ENCODE data around the gene MEIKIN. TPM values are rescaled to one million over a fixed set of nuclear protein-coding genes. Genes with fewer than 3 reads are reported as not detected.

Gene MEIKIN
- polyA plus RNA-seq, 3 donors, result 0.16 to 1.6 (median 1.6) TPM

- no peak overlapping the region for H2AFZ ChIP-seq (ENCODE audit: insufficient read depth, low read depth, low read length, poor library complexity, severe bottlenecking)
- H3K4me3 ChIP-seq (replicated peaks in 1 of 3; ENCODE audit: low read depth in 2 of 3, low read length in 3 of 3), result no peak overlapping the region
- peaks cover 8 to 13% of the 10 kb centered on the region in 2 donors for H3K36me3 Mint-ChIP-seq
- peaks cover 0 to 1% (median 0%) of the 10 kb centered on the region in 3 donors for H3K27me3 Mint-ChIP-seq (ENCODE audit: low read depth in 3 of 3)
- no peak for TF ChIP-seq CTCF (IDR thresholded peaks at IDR 0.05)
- peak overlapping the region in 1 of 2 donors; percentile 1 for H3K27ac ChIP-seq (ENCODE audit: low read depth in 1 of 2, low read length in 2 of 2)
- H3K4me3 Mint-ChIP-seq, result no peak overlapping the region
- peaks cover 100% of the 10 kb centered on the region for H4K20me1 ChIP-seq (ENCODE audit: insufficient read depth, low read length)
- H3K9me3 Mint-ChIP-seq, result peaks cover 0 to 2% (median 0%) of the 10 kb centered on the region in 7 donors
- peaks cover 18% of the 10 kb centered on the region for H3K4me1 Mint-ChIP-seq
- intact Hi-C loops (cut with micrococcal nuclease), result no loop called here
- peaks cover 0 to under 1% of the 10 kb centered on the region in 2 donors for H3K9me3 ChIP-seq (replicated peaks in 1 of 2; ENCODE audit: control insufficient read depth in 1 of 2, insufficient read depth in 1 of 2, low read length in 2 of 2)
- H3K9ac ChIP-seq (ENCODE audit: insufficient read depth, low read length, poor library complexity, severe bottlenecking), result no peak overlapping the region
- H3K27me3 ChIP-seq (ENCODE audit: control insufficient read depth in 2 of 2, insufficient read depth in 2 of 2, low read length in 2 of 2), result no peaks in the 10 kb centered on the region
- no peak for DNase-seq
- peaks cover 0 to 9% of the 10 kb centered on the region in 2 donors for H3K4me1 ChIP-seq (ENCODE audit: control insufficient read depth in 1 of 2, insufficient read depth in 2 of 2, low read length in 2 of 2)
- WGBS (ENCODE audit: insufficient coverage), result 67% methylated on average over 1 of the region's 1 CpG
- peaks cover 100% of the 10 kb centered on the region for H3K79me2 ChIP-seq (ENCODE audit: insufficient read depth, low read length)
- peaks cover 2 to 4% of the 10 kb centered on the region in 2 donors for H3K36me3 ChIP-seq (replicated peaks in 1 of 2; ENCODE audit: control insufficient read depth in 1 of 2, insufficient read depth in 2 of 2, low read length in 2 of 2)
- no peak overlapping the region for H3K4me2 ChIP-seq (replicated peaks; ENCODE audit: extremely low read depth, low read length, poor library complexity, severe bottlenecking)
- peak overlapping the region in 2 of 7 donors; percentile 28 to 57 for H3K27ac Mint-ChIP-seq
Measured at GRCh38 chr5:131769961-131770360, 175.5 kb downstream of the MEIKIN start.

GRCh38 chr5:131769336-131769735 is 176.1 kb downstream of the MEIKIN start:
- no peak overlapping the region for H3K4me3 Mint-ChIP-seq
- Histone ChIP-seq H2AFZ (ENCODE audit: insufficient read depth, low read depth, low read length, poor library complexity, severe bottlenecking) (no peak overlapping the region), H3K4me3 (replicated peaks in 1 of 3; ENCODE audit: low read depth in 2 of 3, low read length in 3 of 3) (no peak overlapping the region), H3K9ac (ENCODE audit: insufficient read depth, low read length, poor library complexity, severe bottlenecking) (no peak overlapping the region), H4K20me1 (ENCODE audit: insufficient read depth, low read length) (peaks cover 100% of the 10 kb centered on the region), H3K4me1 (ENCODE audit: control insufficient read depth in 1 of 2, insufficient read depth in 2 of 2, low read length in 2 of 2) (peaks cover 0 to 9% of the 10 kb centered on the region in 2 donors), H3K9me3 (replicated peaks in 1 of 2; ENCODE audit: control insufficient read depth in 1 of 2, insufficient read depth in 1 of 2, low read length in 2 of 2) (peaks cover 4 to 6% of the 10 kb centered on the region in 2 donors), H3K36me3 (replicated peaks in 1 of 2; ENCODE audit: control insufficient read depth in 1 of 2, insufficient read depth in 2 of 2, low read length in 2 of 2) (peaks cover 3 to 10% of the 10 kb centered on the region in 2 donors), H3K79me2 (ENCODE audit: insufficient read depth, low read length) (peaks cover 100% of the 10 kb centered on the region), H3K27me3 (ENCODE audit: control insufficient read depth in 2 of 2, insufficient read depth in 2 of 2, low read length in 2 of 2) (no peaks in the 10 kb centered on the region), H3K27ac (ENCODE audit: low read depth in 1 of 2, low read length in 2 of 2) (peak overlapping the region in 1 of 2 donors; percentile 1), H3K4me2 (replicated peaks; ENCODE audit: extremely low read depth, low read length, poor library complexity, severe bottlenecking) (no peak overlapping the region)
- H3K27ac Mint-ChIP-seq, result no peak overlapping the region
- peaks cover 10 to 17% of the 10 kb centered on the region in 2 donors for H3K36me3 Mint-ChIP-seq
- H3K9me3 Mint-ChIP-seq, result peaks cover under 1 to 5% (median 2%) of the 10 kb centered on the region in 7 donors
- H3K27me3 Mint-ChIP-seq (ENCODE audit: low read depth in 3 of 3), result peaks cover 0 to 1% (median 0%) of the 10 kb centered on the region in 3 donors
- 50% methylated on average over 1 of the region's 1 CpG for WGBS (ENCODE audit: insufficient coverage)
- TF ChIP-seq CTCF (IDR thresholded peaks at IDR 0.05), result no peak
- intact Hi-C loops (cut with micrococcal nuclease), result no loop called here
- peaks cover 18% of the 10 kb centered on the region for H3K4me1 Mint-ChIP-seq
- DNase-seq, result no peak
